C4-2B (cell line): Measurements from ENCODE around the gene SLCO4C1.

ENCODE experiments used
- H3K27ac ChIP-seq: fragments of 450-650 bp; 2 replicates; pipeline ENCODE4 v1.5.1; 2017
- CTCF ChIP-seq: fragments of 450-650 bp; conservative IDR thresholded peaks from 2 replicates; pipeline ENCODE4 v1.5.1; 2017; ENCODE audit warnings: mild to moderate bottlenecking
- ZFX ChIP-seq: fragments of 450-650 bp; IDR thresholded peaks from 2 replicates; pipeline ENCODE4 v1.6.1; 2017

The SLCO4C1 gene

GRCh38 chr5:102288630-102289029, 7.5 kb downstream of the SLCO4C1 start:
- TF ChIP-seq ZFX (no peak), CTCF (no peak)
- no peak overlapping the region for H3K27ac ChIP-seq

- TF ChIP-seq CTCF (no peak), ZFX (no peak)
- no peak overlapping the region for H3K27ac ChIP-seq
Observed at GRCh38 chr5:102286476-102286875, 9.6 kb downstream of the SLCO4C1 start.

- TF ChIP-seq CTCF (no peak), ZFX (no peak)
- H3K27ac ChIP-seq, result no peak overlapping the region
Observed at GRCh38 chr5:102283102-102283797, 12.8 kb downstream of the SLCO4C1 start.

GRCh38 chr5:102279711-102280110, 16.4 kb downstream of the SLCO4C1 start:
- TF ChIP-seq CTCF (no peak), ZFX (no peak)
- H3K27ac ChIP-seq, result no peak overlapping the region

- no peak for TF ChIP-seq ZFX
- TF ChIP-seq CTCF, result no peak
Observed at GRCh38 chr5:102278231-102278630, 17.9 kb downstream of the SLCO4C1 start.

GRCh38 chr5:102277144-102277543, 18.9 kb downstream of the SLCO4C1 start:
- TF ChIP-seq ZFX, result no peak
- no peak for TF ChIP-seq CTCF

More at GRCh38 chr5:102278231-102278630, 17.9 kb downstream of the SLCO4C1 start:
- no peak overlapping the region for H3K27ac ChIP-seq

GRCh38 chr5:102271759-102272158, 24.3 kb downstream of the SLCO4C1 start:
- TF ChIP-seq CTCF (no peak), ZFX (no peak)
- no peak overlapping the region for H3K27ac ChIP-seq

More at GRCh38 chr5:102277144-102277543, 18.9 kb downstream of the SLCO4C1 start:
- no peak overlapping the region for H3K27ac ChIP-seq
